Keratinocyte (primary cell): Measurements from ENCODE around the gene ARPC5L. TPM values are rescaled to one million over a fixed set of nuclear protein-coding genes. Genes with fewer than 3 reads are reported as not detected.

Source experiments
- DNase-seq: peaks from one replicate; pipeline ENCODE4 v3.0.0-alpha.2; 2011; ENCODE audit warnings: low read depth, missing footprints, low spot score
- FAIRE-seq: peaks from 2 replicates; lab custom pipeline; 2011; peaks lifted over from hg19 to GRCh38; lab: Jason Lieb, UNC
- H2AFZ ChIP-seq: 2 replicates; pipeline ENCODE4 v1.6.0; 2012; ENCODE audit warnings: low read length, control low read depth, inconsistent platforms; ENCODE audit not compliant: control insufficient read depth
- H3K27ac ChIP-seq: 2 replicates; pipeline ENCODE4 v1.5.1; 2011; ENCODE audit warnings: low read length; ENCODE audit not compliant: control insufficient read depth, insufficient read depth
- H3K27me3 ChIP-seq: 3 replicates; pipeline ENCODE4 v1.6.0; 2011; ENCODE audit warnings: low read length; ENCODE audit not compliant: control insufficient read depth, insufficient read depth; ENCODE audit errors: extremely low read depth
- H3K36me3 ChIP-seq, 2 experiments: 2 replicates in 1 of 2; 3 replicates in 1 of 2; pipeline ENCODE4 v1.5.1; 2011; ENCODE audit warnings: low read length in 2 of 2, mild to moderate bottlenecking in 1 of 2; ENCODE audit not compliant: control insufficient read depth in 2 of 2, insufficient read depth in 2 of 2; ENCODE audit errors: extremely low read depth in 1 of 2
- H3K4me1 ChIP-seq: 3 replicates; pipeline ENCODE4 v1.5.1; 2011; ENCODE audit warnings: low read length; ENCODE audit not compliant: control insufficient read depth, insufficient read depth; ENCODE audit errors: extremely low read depth
- H3K4me2 ChIP-seq: 3 replicates; pipeline ENCODE4 v1.6.0; 2011; ENCODE audit warnings: low read depth, low read length; ENCODE audit not compliant: control insufficient read depth, insufficient read depth; ENCODE audit errors: extremely low read depth
- H3K4me3 ChIP-seq, 3 experiments: fragments of 200-600 bp in 1 of 3; sonication (generic) in 1 of 3; 2 replicates in 2 of 3; 3 replicates in 1 of 3; pipeline ENCODE4 v1.5.1; 2011 to 2016; ENCODE audit warnings: low read length in 3 of 3, mild to moderate bottlenecking in 3 of 3, control low read depth in 2 of 3, inconsistent platforms in 1 of 3, low read depth in 1 of 3, mixed read lengths in 1 of 3, mixed run types in 1 of 3, moderate library complexity in 1 of 3; ENCODE audit not compliant: control insufficient read depth in 2 of 3, insufficient read depth in 2 of 3; ENCODE audit errors: extremely low read depth in 1 of 3
- H3K79me2 ChIP-seq: 2 replicates; pipeline ENCODE4 v1.6.0; 2012; ENCODE audit warnings: low read length; ENCODE audit not compliant: control insufficient read depth, insufficient read depth
- H3K9ac ChIP-seq: 3 replicates; pipeline ENCODE4 v1.6.0; 2011; ENCODE audit warnings: low read length; ENCODE audit not compliant: control insufficient read depth, insufficient read depth; ENCODE audit errors: extremely low read depth
- H3K9me1 ChIP-seq: 3 replicates; pipeline ENCODE4 v1.6.0; 2011; ENCODE audit warnings: low read length; ENCODE audit not compliant: control insufficient read depth, insufficient read depth; ENCODE audit errors: extremely low read depth
- H3K9me3 ChIP-seq: 2 replicates; pipeline ENCODE4 v1.5.1; 2012; ENCODE audit warnings: low read depth, low read length; ENCODE audit not compliant: control insufficient read depth
- H4K20me1 ChIP-seq: 3 replicates; pipeline ENCODE4 v1.6.0; 2011; ENCODE audit warnings: low read length; ENCODE audit not compliant: control insufficient read depth, insufficient read depth; ENCODE audit errors: extremely low read depth
- CTCF ChIP-seq, 3 experiments: IDR thresholded peaks in 1 of 3; conservative IDR thresholded peaks in 1 of 3; optimal IDR thresholded peaks in 1 of 3; 2 replicates in 2 of 3; 3 replicates in 1 of 3; pipeline versions ENCODE3 to v1.5.1; 2011; ENCODE audit warnings: low read length in 3 of 3, mild to moderate bottlenecking in 3 of 3, moderate library complexity in 2 of 3, control low read depth in 1 of 3, inconsistent platforms in 1 of 3; ENCODE audit not compliant: insufficient read depth in 2 of 3; ENCODE audit errors: extremely low read depth in 1 of 3
- EZH2 ChIP-seq: IDR thresholded peaks from one replicate; pipeline ENCODE4 v1.6.1; 2012; ENCODE audit warnings: inconsistent platforms, mild to moderate bottlenecking, low read length, moderate library complexity
- dilution Hi-C: fragments of 300-500 bp; cut with MboI; formaldehyde crosslinking; loops from one replicate; pipeline ENCODE4 v1.7.0; 2020; ENCODE audit warnings: low sequenced_read_pairs; ENCODE audit not compliant: extremely low pct_ligation_motif_present
- polyA plus RNA-seq, 5 experiments: library from polyadenylated mRNA; depleted of rRNA in 3 of 5; stranded (reverse) in 3 of 5; stranded (forward) in 1 of 5; unstranded in 1 of 5; fragments of >200 nt; gene quantifications; 1 replicate in 1 of 5; 2 replicates in 3 of 5; 3 replicates in 1 of 5; pipeline versions ENCODE4 v1.2.1 to v1.2.3, GENCODE V29; 2011 to 2012; ENCODE audit warnings: missing spikeins in 2 of 5, low read depth in 1 of 5, low replicate concordance in 1 of 5

Gene ARPC5L
- polyA plus RNA-seq, 1 donor (not counting 4 experiments of a cell fraction or from before 2014, with no cell fraction given), result 102 TPM

DNA sequence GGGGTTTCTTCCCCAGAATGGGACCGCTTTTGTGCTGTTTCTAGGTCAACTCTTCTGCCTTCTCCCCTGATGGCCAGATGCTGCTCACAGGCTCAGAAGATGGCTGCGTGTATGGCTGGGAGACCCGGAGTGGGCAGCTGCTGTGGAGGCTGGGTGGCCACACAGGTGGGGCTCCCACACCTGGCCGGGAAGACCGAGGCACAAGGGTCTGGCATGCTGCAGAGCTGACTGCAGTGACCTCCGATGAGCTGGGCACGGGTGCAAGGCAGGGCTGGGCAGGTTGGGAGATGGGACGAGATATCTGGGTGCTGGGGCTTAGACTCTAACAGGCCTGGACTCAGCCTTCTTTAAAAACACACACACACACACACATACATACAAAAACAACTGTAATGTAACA is 7.8 kb upstream of the ARPC5L start:
- H2AFZ ChIP-seq, result no peak overlapping the region
- TF ChIP-seq EZH2 (no peak), CTCF (optimal IDR thresholded peaks at IDR 0.05 in 1 of 3, IDR thresholded peaks at IDR 0.05 in 1 of 3, conservative IDR thresholded peaks at IDR 0.05 in 1 of 3; ENCODE audit: extremely low read depth in 1 of 3, insufficient read depth in 2 of 3, low read length in 3 of 3) (no peak)
- DNase-seq, result no peak
- peaks cover 36% of the 10 kb centered on the region for H4K20me1 ChIP-seq
- peaks cover 21 to 26% of the 10 kb centered on the region in 2 experiments for H3K36me3 ChIP-seq
- dilution Hi-C loops, result no loop called here
- no peak overlapping the region for H3K4me3 ChIP-seq
- no peak for FAIRE-seq
- H3K9me3 ChIP-seq, result no peaks in the 10 kb centered on the region
- peaks cover 16% of the 10 kb centered on the region for H3K4me1 ChIP-seq
- H3K27ac ChIP-seq, result no peak overlapping the region
- no peaks in the 10 kb centered on the region for H3K9me1 ChIP-seq
- H3K79me2 ChIP-seq, result peaks cover 12% of the 10 kb centered on the region
- no peak overlapping the region for H3K9ac ChIP-seq
- no peaks in the 10 kb centered on the region for H3K27me3 ChIP-seq
- H3K4me2 ChIP-seq, result no peak overlapping the region

GRCh38 chr9:124854822-124855221 is 7.1 kb upstream of the ARPC5L start:
- dilution Hi-C loops, result no loop called here
- Histone ChIP-seq H3K9me1 (no peaks in the 10 kb centered on the region), H3K4me2 (no peak overlapping the region), H3K27ac (no peak overlapping the region), H2AFZ (no peak overlapping the region), H3K4me3 (no peak overlapping the region), H3K79me2 (peaks cover 19% of the 10 kb centered on the region), H3K27me3 (no peaks in the 10 kb centered on the region), H3K9me3 (no peaks in the 10 kb centered on the region), H3K36me3 (peaks cover 27 to 32% of the 10 kb centered on the region in 2 experiments), H3K9ac (no peak overlapping the region), H3K4me1 (peaks cover 22% of the 10 kb centered on the region), H4K20me1 (peaks cover 43% of the 10 kb centered on the region)
- FAIRE-seq, result no peak
- DNase-seq, result no peak
- TF ChIP-seq EZH2 (no peak), CTCF (optimal IDR thresholded peaks at IDR 0.05 in 1 of 3, IDR thresholded peaks at IDR 0.05 in 1 of 3, conservative IDR thresholded peaks at IDR 0.05 in 1 of 3; ENCODE audit: extremely low read depth in 1 of 3, insufficient read depth in 2 of 3, low read length in 3 of 3) (no peak)
